Measurements from ENCODE around the gene YPEL2. TPM values are rescaled to one million over a fixed set of nuclear protein-coding genes. Genes with fewer than 3 reads are reported as not detected.
"Not testable (repeated sequence)": the region's sequence is repeated elsewhere in the genome, so short reads cannot be mapped to it uniquely, and the experiment has no call there.

YPEL2 gene
- total and polyA plus RNA-seq, 3 experiments from 2014 or later, result 6.7 to 21.0 (median 7.6) TPM

DNA sequence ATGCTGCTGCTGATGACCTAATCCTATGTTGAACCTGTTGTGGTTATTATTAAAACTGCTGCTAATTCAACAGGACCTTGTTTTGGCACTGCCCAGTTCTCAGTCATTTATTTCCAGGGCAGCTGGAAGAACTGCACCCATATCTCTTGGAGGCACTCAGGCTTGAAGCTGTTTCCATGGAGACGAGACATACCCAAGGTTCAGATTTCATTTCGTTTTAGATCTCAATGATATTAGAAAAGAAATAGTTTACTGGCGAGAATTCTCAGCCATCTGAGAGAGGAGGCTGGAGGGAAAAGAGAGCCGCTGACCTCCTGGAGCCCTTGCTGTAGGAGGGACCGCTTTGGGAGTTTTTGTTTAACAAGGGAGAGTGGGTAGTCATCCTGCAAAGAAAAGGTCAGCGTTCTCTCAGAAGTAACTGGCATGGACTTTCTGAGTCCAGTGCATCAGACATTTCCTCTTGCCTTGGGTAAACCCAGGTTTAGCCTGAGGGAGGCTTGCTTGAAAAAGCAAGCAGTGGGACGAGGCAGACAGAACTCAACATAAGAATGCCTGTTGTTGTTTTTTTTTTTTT lies 75.4 kb downstream of the YPEL2 start:
- peaks cover 8% of the 10 kb centered on the region for H3K9me3 ChIP-seq (ENCODE audit: low read length)
- H3K27me3 ChIP-seq (ENCODE audit: insufficient read depth, low read length, poor library complexity, severe bottlenecking), result no peaks in the 10 kb centered on the region
- H3K36me3 ChIP-seq (ENCODE audit: insufficient read depth, low read length), result no peaks in the 10 kb centered on the region
- H3K27ac Mint-ChIP-seq, result no peak overlapping the region
- no peaks in the 10 kb centered on the region for H3K4me1 ChIP-seq (ENCODE audit: insufficient read depth, low read length)
- no peak overlapping the region for H3K4me3 ChIP-seq (ENCODE audit: low read length)
- DNase-seq, result no peak
- ChIA-PET CTCF (no interaction called here), POLR2A (no interaction called here)
- no peak overlapping the region for H3K27ac ChIP-seq (ENCODE audit: low read depth, low read length)
- peaks cover 0 to 5% (median 4%) of the 10 kb centered on the region in 5 donors for H3K9me3 Mint-ChIP-seq
- H3K4me1 Mint-ChIP-seq, result no peaks in the 10 kb centered on the region
- peaks cover 9 to 28% (median 12%) of the 10 kb centered on the region in 3 donors for H3K36me3 Mint-ChIP-seq
- H3K4me3 Mint-ChIP-seq, result no peak overlapping the region
- H3K27me3 Mint-ChIP-seq, result no peaks in the 10 kb centered on the region

DNA sequence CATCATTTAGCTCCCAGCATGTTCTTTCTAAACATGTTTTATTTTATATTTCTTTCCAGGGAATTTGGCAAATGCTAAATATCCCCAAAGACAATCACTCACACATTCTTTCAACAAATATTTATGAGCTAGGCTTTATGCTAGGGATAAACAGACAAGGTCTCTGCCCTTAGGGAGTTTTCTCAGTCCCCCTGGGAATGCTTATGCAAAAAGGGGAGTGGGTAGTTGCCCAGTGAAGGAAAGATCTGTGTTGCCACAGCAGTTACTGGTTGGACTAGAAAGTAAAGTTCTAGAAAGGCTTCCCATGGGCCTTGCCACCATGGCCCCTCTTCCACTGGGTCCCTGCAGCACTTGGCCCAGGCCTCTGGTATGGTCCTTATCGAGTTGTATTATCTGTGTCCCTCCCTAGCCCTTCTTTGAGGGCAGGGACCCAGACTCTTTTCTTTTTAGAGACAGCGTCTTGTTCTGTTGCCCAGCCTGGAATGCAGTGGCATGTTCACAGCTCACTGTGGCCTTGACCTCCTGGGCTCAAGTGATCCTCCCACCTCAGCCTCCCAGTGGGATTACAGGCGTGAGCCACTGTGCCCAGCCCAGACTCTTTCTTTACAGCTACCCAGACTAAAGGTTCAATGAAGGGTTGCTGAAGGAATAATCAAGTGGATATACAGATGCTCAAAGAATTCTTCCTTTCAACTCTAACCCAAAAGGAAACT lies 78.0 kb downstream of the YPEL2 start:
- ChIA-PET CTCF (no interaction called here), POLR2A (no interaction called here)
- Mint-ChIP-seq H3K36me3 (peaks cover 3 to 14% (median 9%) of the 10 kb centered on the region in 3 donors), H3K27me3 (no peaks in the 10 kb centered on the region), H3K4me1 (peaks cover 5 to 10% (median 8%) of the 10 kb centered on the region in 3 donors), H3K27ac (no peak overlapping the region), H3K4me3 (no peak overlapping the region), H3K9me3 (peaks cover 0 to 5% (median 4%) of the 10 kb centered on the region in 5 donors)
- Histone ChIP-seq H3K27me3 (ENCODE audit: insufficient read depth, low read length, poor library complexity, severe bottlenecking) (no peaks in the 10 kb centered on the region), H3K4me3 (ENCODE audit: low read length) (no peak overlapping the region), H3K9me3 (ENCODE audit: low read length) (peaks cover 8% of the 10 kb centered on the region), H3K27ac (ENCODE audit: low read depth, low read length) (no peak overlapping the region), H3K4me1 (ENCODE audit: insufficient read depth, low read length) (no peaks in the 10 kb centered on the region), H3K36me3 (ENCODE audit: insufficient read depth, low read length) (no peaks in the 10 kb centered on the region)
- no peak for DNase-seq

DNA sequence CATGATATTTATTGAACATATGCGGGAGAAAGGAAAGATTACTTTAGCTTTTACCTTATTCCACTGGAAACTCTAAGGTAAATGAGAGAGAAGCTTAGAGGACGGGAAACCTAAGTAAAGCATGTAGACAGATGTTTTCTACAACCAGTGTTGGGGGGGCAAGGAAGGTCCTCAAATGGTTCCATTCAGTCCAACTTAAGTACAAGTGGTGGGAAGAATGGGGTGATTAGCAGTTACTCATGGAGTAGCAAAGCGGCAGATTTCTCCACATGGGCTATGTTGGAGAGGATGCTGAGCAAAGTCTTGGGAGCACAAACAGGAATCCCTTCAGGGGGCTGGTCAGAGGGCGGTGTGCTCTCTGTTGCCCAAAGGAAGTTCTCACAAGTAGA lies 78.6 kb downstream of the YPEL2 start:
- peaks cover 0 to 5% (median 4%) of the 10 kb centered on the region in 5 donors for H3K9me3 Mint-ChIP-seq
- peaks cover 5 to 11% (median 8%) of the 10 kb centered on the region in 3 donors for H3K4me1 Mint-ChIP-seq
- no peak overlapping the region for H3K27ac Mint-ChIP-seq
- H3K4me3 Mint-ChIP-seq, result no peak overlapping the region
- DNase-seq, result no peak
- no peak overlapping the region for H3K27ac ChIP-seq (ENCODE audit: low read depth, low read length)
- POLR2A ChIA-PET, result no interaction called here
- peaks cover 0 to 1% of the 10 kb centered on the region in 2 donors for H3K27me3 Mint-ChIP-seq
- H3K9me3 ChIP-seq (ENCODE audit: low read length), result peaks cover 8% of the 10 kb centered on the region
- no peaks in the 10 kb centered on the region for H3K4me1 ChIP-seq (ENCODE audit: insufficient read depth, low read length)
- H3K4me3 ChIP-seq (ENCODE audit: low read length), result no peak overlapping the region
- H3K36me3 Mint-ChIP-seq, result peaks cover 2 to 13% (median 9%) of the 10 kb centered on the region in 3 donors
- H3K27me3 ChIP-seq (ENCODE audit: insufficient read depth, low read length, poor library complexity, severe bottlenecking), result no peaks in the 10 kb centered on the region
- no peaks in the 10 kb centered on the region for H3K36me3 ChIP-seq (ENCODE audit: insufficient read depth, low read length)
- CTCF ChIA-PET, result no interaction called here

DNA sequence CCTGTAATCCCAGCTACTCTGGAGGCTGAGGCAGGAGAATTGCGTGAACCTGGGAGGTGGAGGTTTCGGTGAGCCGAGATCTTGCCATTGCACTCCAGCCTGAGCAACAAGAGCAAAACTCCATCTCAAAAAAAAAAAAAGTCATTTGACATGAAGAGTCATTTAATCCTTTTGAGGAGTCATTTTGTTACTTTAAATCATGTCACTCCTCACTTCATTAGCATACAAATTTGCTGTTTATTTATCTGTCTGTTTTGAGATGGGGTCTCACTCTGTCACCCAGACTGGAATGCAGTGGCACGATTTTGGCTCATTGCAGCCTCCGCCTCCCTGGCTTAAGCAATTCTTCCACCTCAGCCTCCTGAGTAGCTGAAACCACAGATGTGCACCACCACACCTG lies 81.0 kb downstream of the YPEL2 start:
- H3K36me3 Mint-ChIP-seq; DNase-seq; H3K27ac Mint-ChIP-seq; H3K9me3 Mint-ChIP-seq; H3K4me3 Mint-ChIP-seq; H3K4me3 ChIP-seq (ENCODE audit: low read length); H3K27me3 ChIP-seq (ENCODE audit: insufficient read depth, low read length, poor library complexity, severe bottlenecking); H3K4me1 ChIP-seq (ENCODE audit: insufficient read depth, low read length); H3K27ac ChIP-seq (ENCODE audit: low read depth, low read length); H3K9me3 ChIP-seq (ENCODE audit: low read length); H3K36me3 ChIP-seq (ENCODE audit: insufficient read depth, low read length); H3K27me3 Mint-ChIP-seq: not testable (repeated sequence)
- peaks cover 7 to 27% (median 13%) of the 10 kb centered on the region in 3 donors for H3K4me1 Mint-ChIP-seq
- ChIA-PET CTCF (interaction anchor here (1.3 kb wide), 1 partner anchor 82 kb away, joined by 4 read pairs; no protein-coding TSS in a partner anchor), POLR2A (interaction anchor here (0.7 kb wide), 1 partner anchor 14 kb away, joined by 4 read pairs; no protein-coding TSS in a partner anchor)

DNA sequence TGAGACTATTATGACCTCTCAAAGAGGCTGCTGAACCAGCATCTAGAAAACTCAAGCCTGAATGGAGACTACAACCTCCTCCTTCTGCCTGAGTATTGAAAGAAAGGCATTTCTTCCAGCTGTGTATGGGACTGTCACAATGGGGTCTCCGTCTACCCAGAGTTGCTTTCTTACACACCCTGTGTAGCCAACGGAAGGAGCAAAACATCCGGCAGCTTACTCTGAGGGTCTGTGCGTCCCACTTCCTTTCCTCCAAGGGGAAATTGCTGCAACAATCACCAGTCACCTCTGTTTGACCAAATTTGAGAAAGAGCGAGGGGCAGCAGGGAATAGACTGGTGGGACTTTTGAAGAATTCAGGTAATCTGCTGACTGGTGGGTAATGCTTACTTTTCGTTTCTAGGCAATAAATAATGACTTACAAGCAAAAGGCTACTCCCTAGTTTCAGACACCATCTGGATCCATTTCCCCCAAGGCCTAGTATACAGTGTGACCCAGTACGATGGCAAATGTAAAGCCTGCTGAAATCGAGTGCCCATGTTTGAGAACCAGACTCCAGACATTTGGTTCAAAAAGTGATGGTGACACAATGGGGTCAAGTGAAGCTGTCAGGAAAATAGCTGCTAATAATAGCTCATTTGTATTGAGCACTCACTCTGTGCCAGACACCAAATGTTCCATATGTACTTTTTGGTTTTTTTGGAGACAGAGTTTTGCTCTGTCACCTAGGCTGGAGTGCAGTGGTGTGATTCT lies 81.7 kb downstream of the YPEL2 start:
- peaks cover 8% of the 10 kb centered on the region for H3K9me3 ChIP-seq (ENCODE audit: low read length)
- H3K4me3 Mint-ChIP-seq, result peak overlapping the region in 1 of 7 donors; percentile 11
- CTCF ChIA-PET, result interaction anchor here (1.3 kb wide), 1 partner anchor 83 kb away, joined by 4 read pairs; no protein-coding TSS in a partner anchor
- POLR2A ChIA-PET, result no interaction called here
- H3K27me3 Mint-ChIP-seq, result peaks cover 0 to 3% of the 10 kb centered on the region in 2 donors
- no peaks in the 10 kb centered on the region for H3K4me1 ChIP-seq (ENCODE audit: insufficient read depth, low read length)
- DNase-seq, result peak in 1 of 5 donors; percentile 10
- H3K4me3 ChIP-seq (ENCODE audit: low read length), result no peak overlapping the region
- H3K9me3 Mint-ChIP-seq, result peaks cover 0 to 5% (median 4%) of the 10 kb centered on the region in 5 donors
- no peaks in the 10 kb centered on the region for H3K36me3 ChIP-seq (ENCODE audit: insufficient read depth, low read length)
- H3K27me3 ChIP-seq (ENCODE audit: insufficient read depth, low read length, poor library complexity, severe bottlenecking), result no peaks in the 10 kb centered on the region
- H3K36me3 Mint-ChIP-seq, result peaks cover 0 to 9% (median 1%) of the 10 kb centered on the region in 3 donors
- H3K4me1 Mint-ChIP-seq, result peaks cover 7 to 27% (median 13%) of the 10 kb centered on the region in 3 donors
- peak overlapping the region in 2 of 8 donors; percentile 33 to 54 for H3K27ac Mint-ChIP-seq
- no peak overlapping the region for H3K27ac ChIP-seq (ENCODE audit: low read depth, low read length)

DNA sequence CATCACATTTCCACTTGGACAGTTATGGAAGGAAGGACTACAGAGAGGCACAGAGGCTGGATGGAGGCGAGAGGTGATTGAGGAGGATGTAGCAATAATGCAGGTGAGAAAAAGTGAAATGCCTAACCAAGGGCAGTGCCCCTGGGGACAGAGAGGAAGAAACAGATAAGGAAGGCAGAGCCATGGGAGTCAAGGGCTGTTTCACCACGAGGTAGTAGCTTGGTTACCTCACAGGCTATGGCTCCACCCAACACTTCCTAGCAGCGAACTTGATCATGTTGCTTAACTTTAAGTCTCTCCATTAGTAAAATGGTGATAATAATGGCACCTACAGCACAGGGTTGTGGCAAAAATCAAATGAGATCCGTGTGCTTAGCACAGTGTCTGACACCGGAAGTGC lies 83.9 kb downstream of the YPEL2 start:
- H3K4me3 Mint-ChIP-seq, result no peak overlapping the region
- no peaks in the 10 kb centered on the region for H3K4me1 ChIP-seq (ENCODE audit: insufficient read depth, low read length)

DNA sequence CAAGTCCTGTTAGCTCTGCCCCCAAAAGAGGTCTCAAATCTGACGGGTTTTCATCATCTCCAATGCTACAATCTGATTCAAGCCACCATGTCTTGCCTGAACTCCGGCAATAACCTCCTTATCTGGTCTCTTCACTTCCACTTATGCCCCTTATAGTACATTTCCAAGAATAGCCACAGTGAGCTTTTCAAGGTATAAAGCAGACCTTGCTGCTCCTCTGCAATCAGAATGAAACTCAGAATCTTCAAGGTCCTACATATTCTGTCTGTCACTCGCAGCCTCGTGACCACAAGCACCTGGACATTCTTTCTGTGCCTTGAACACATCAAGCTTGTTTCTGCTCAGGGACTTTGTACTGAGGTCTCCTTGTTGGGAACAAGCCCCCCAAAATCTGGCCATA lies 84.7 kb downstream of the YPEL2 start:
- peak overlapping the region in 1 of 8 donors; percentile 1 for H3K27ac Mint-ChIP-seq

More for the DNA sequence above, 83.9 kb downstream of the YPEL2 start:
- Histone ChIP-seq H3K27ac (ENCODE audit: low read depth, low read length) (no peak overlapping the region), H3K9me3 (ENCODE audit: low read length) (no peaks in the 10 kb centered on the region), H3K4me3 (ENCODE audit: low read length) (no peak overlapping the region), H3K36me3 (ENCODE audit: insufficient read depth, low read length) (no peaks in the 10 kb centered on the region), H3K27me3 (ENCODE audit: insufficient read depth, low read length, poor library complexity, severe bottlenecking) (no peaks in the 10 kb centered on the region)
- Mint-ChIP-seq H3K9me3 (no peaks in the 10 kb centered on the region), H3K36me3 (peaks cover 0 to under 1% (median 0%) of the 10 kb centered on the region in 3 donors), H3K27ac (no peak overlapping the region), H3K27me3 (peaks cover 0 to 3% of the 10 kb centered on the region in 2 donors), H3K4me1 (peaks cover 7 to 27% (median 13%) of the 10 kb centered on the region in 3 donors)
- no peak for DNase-seq
- ChIA-PET CTCF (interaction anchor here (1.0 kb wide), 1 partner anchor 24 kb away, joined by 3 read pairs; no protein-coding TSS in a partner anchor), POLR2A (no interaction called here)

DNA sequence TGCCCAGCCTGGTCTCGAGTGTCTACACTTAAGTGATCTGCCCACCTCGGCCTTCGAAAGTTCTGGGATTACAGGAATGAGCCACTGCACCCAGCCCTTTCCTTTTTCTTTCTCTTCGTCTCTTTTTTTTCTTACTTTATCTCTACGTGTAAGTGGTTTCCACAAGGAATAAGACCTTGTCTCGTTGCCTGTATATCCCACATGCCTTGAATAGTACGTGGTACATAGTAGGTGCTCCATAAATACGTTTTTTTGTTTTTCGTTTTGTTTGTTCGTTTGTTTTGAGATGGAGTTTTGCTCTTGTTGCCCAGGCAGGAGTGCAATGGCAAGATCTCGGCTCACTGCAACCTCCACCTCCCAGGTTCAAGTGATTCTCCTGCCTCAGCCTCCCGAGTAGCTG lies 86.0 kb downstream of the YPEL2 start:
- H3K27me3 ChIP-seq (ENCODE audit: insufficient read depth, low read length, poor library complexity, severe bottlenecking), result no peaks in the 10 kb centered on the region
- H3K27me3 Mint-ChIP-seq, result peaks cover 0 to 3% of the 10 kb centered on the region in 2 donors
- DNase-seq, result no peak
- POLR2A ChIA-PET, result no interaction called here
- CTCF ChIA-PET, result no interaction called here
- H3K4me3 ChIP-seq (ENCODE audit: low read length), result no peak overlapping the region
- H3K27ac ChIP-seq (ENCODE audit: low read depth, low read length), result no peak overlapping the region
- no peaks in the 10 kb centered on the region for H3K4me1 ChIP-seq (ENCODE audit: insufficient read depth, low read length)
- no peaks in the 10 kb centered on the region for H3K9me3 ChIP-seq (ENCODE audit: low read length)
- H3K36me3 Mint-ChIP-seq, result no peaks in the 10 kb centered on the region
- H3K27ac Mint-ChIP-seq, result no peak overlapping the region
- no peak overlapping the region for H3K4me3 Mint-ChIP-seq
- no peaks in the 10 kb centered on the region for H3K36me3 ChIP-seq (ENCODE audit: insufficient read depth, low read length)
- peaks cover 7 to 27% (median 13%) of the 10 kb centered on the region in 3 donors for H3K4me1 Mint-ChIP-seq
- no peaks in the 10 kb centered on the region for H3K9me3 Mint-ChIP-seq

More for the DNA sequence above, 84.7 kb downstream of the YPEL2 start:
- H3K4me3 ChIP-seq (ENCODE audit: low read length), result no peak overlapping the region
- DNase-seq, result no peak
- Mint-ChIP-seq H3K4me3 (no peak overlapping the region), H3K27me3 (peaks cover 0 to 3% of the 10 kb centered on the region in 2 donors), H3K36me3 (no peaks in the 10 kb centered on the region), H3K9me3 (no peaks in the 10 kb centered on the region), H3K4me1 (peaks cover 7 to 27% (median 13%) of the 10 kb centered on the region in 3 donors)
- H3K9me3 ChIP-seq (ENCODE audit: low read length), result no peaks in the 10 kb centered on the region
- no peaks in the 10 kb centered on the region for H3K36me3 ChIP-seq (ENCODE audit: insufficient read depth, low read length)
- H3K27ac ChIP-seq (ENCODE audit: low read depth, low read length), result no peak overlapping the region
- H3K27me3 ChIP-seq (ENCODE audit: insufficient read depth, low read length, poor library complexity, severe bottlenecking), result no peaks in the 10 kb centered on the region
- ChIA-PET POLR2A (no interaction called here), CTCF (no interaction called here)
- no peaks in the 10 kb centered on the region for H3K4me1 ChIP-seq (ENCODE audit: insufficient read depth, low read length)

Measured in CD8-positive, alpha-beta memory T cell (primary cell).